PFSK-1 (cell line): ENCODE data around the gene HTATSF1.

Source experiments
- POLR2AphosphoS5 ChIP-seq: IDR thresholded peaks from 2 replicates; pipeline ENCODE4 v1.6.1; 2012; ENCODE audit warnings: low read depth, mild to moderate bottlenecking, control low read depth, low read length, moderate library complexity
- REST ChIP-seq, 2 experiments: IDR thresholded peaks; 2 replicates each; pipeline versions ENCODE4 v1.6.1 to v1.8.0; 2011 to 2012; ENCODE audit warnings: low read depth in 2 of 2, low read length in 2 of 2, control low read depth in 1 of 2, inconsistent platforms in 1 of 2, mild to moderate bottlenecking in 1 of 2, moderate library complexity in 1 of 2; ENCODE audit not compliant: insufficient read depth in 1 of 2
- TAF1 ChIP-seq: IDR thresholded peaks from 2 replicates; pipeline ENCODE4 v1.6.1; 2012; ENCODE audit warnings: low read length, control low read depth, borderline replicate concordance; ENCODE audit not compliant: insufficient read depth

- no peak for TF ChIP-seq TAF1
- no peak for TF ChIP-seq POLR2AphosphoS5
- no peak for TF ChIP-seq REST (IDR thresholded peaks at IDR 0.05; ENCODE audit: insufficient read depth in 1 of 2, low read depth in 2 of 2, low read length in 2 of 2)
Measured at GRCh38 chrX:136534131-136534530, 36.7 kb downstream of the HTATSF1 start.
